WTC11 (cell line): ENCODE measurements around the gene KRTAP21-3. TPM values are rescaled to one million over a fixed set of nuclear protein-coding genes. Genes with fewer than 3 reads are reported as not detected.

Experiments used
- ATAC-seq: fragments of 200-7000 bp; cut with Tn5 transposase; 2 replicates; pipeline ENCODE4 v1.10.0; 2021; ENCODE audit warnings: mild to moderate bottlenecking, moderate library complexity
- CTCF ChIA-PET: fragments of 300-600 bp; sonication (Branson Sonifier 250); formaldehyde crosslinking; loops from one replicate; lab custom pipeline; 2021; ENCODE audit warnings: antibody characterized with exemption; lab: Charles Lee
- POLR2A ChIA-PET: fragments of 350-600 bp; sonication (Branson Sonifier 250); formaldehyde crosslinking; loops from one replicate; lab custom pipeline; 2021; ENCODE audit warnings: antibody characterized with exemption; lab: Charles Lee
- DNase-seq: peaks from one replicate; pipeline ENCODE4 v3.0.0; 2021; ENCODE audit warnings: low spot score
- H3K27ac Mint-ChIP-seq: 2 replicates; pipeline ENCODE4 v1.8.0; 2021; ENCODE audit warnings: mixed read lengths
- H3K27me3 Mint-ChIP-seq: 2 replicates; pipeline ENCODE4 v1.8.0; 2021; ENCODE audit warnings: low read depth, mild to moderate bottlenecking, moderate library complexity, mixed read lengths
- H3K36me3 Mint-ChIP-seq: 2 replicates; pipeline ENCODE4 v1.8.0; 2021; ENCODE audit warnings: mixed read lengths
- H3K4me1 Mint-ChIP-seq: 2 replicates; pipeline ENCODE4 v1.8.0; 2022; ENCODE audit warnings: mixed read lengths
- H3K4me3 Mint-ChIP-seq: 2 replicates; pipeline ENCODE4 v1.8.0; 2021; ENCODE audit warnings: mild to moderate bottlenecking, moderate library complexity, mixed read lengths
- H3K9me3 Mint-ChIP-seq: 2 replicates; pipeline ENCODE4 v1.8.0; 2021; ENCODE audit warnings: mixed read lengths
- ATF1 ChIP-seq: sonication (generic); formaldehyde crosslinking; IDR thresholded peaks from 2 replicates; pipeline ENCODE4 v1.8.1; 2023; ENCODE audit warnings: mild to moderate bottlenecking, moderate library complexity, missing genetic modification reagents
- ATF2 ChIP-seq: sonication (generic); formaldehyde crosslinking; IDR thresholded peaks from 2 replicates; pipeline ENCODE4 v1.8.1; 2022; ENCODE audit warnings: low read depth, missing genetic modification reagents, borderline replicate concordance
- CTCF ChIP-seq: fragments of 200-600 bp; IDR thresholded peaks from 2 replicates; pipeline ENCODE4 v1.8.0; 2022; ENCODE audit warnings: antibody characterized with exemption
- ELF4 ChIP-seq: sonication (generic); formaldehyde crosslinking; IDR thresholded peaks from 2 replicates; pipeline ENCODE4 v1.8.1; 2022; ENCODE audit warnings: low read depth, mild to moderate bottlenecking, moderate library complexity, missing genetic modification reagents
- ERG ChIP-seq: fragments of 250-450 bp; sonication (Bioruptor Pico); IDR thresholded peaks from 2 replicates; pipeline ENCODE4 v1.8.0; 2021; ENCODE audit warnings: mild to moderate bottlenecking
- NFATC4 ChIP-seq: fragments of 250-450 bp; sonication (Bioruptor Pico); IDR thresholded peaks from 2 replicates; pipeline ENCODE4 v1.9.0; 2021; ENCODE audit warnings: mild to moderate bottlenecking
- NR1H2 ChIP-seq: sonication (generic); formaldehyde crosslinking; IDR thresholded peaks from 2 replicates; pipeline ENCODE4 v1.9.0; 2021; ENCODE audit warnings: mild to moderate bottlenecking, moderate library complexity, missing genetic modification reagents
- NR2C2 ChIP-seq: sonication (generic); formaldehyde crosslinking; IDR thresholded peaks from 2 replicates; pipeline ENCODE4 v1.8.0; 2022; ENCODE audit warnings: mild to moderate bottlenecking, missing genetic modification reagents
- OVOL2 ChIP-seq: fragments of 250-450 bp; sonication (Bioruptor Pico); IDR thresholded peaks from 2 replicates; pipeline ENCODE4 v1.9.0; 2021; ENCODE audit warnings: mild to moderate bottlenecking, borderline replicate concordance
- USF2 ChIP-seq: sonication (generic); formaldehyde crosslinking; IDR thresholded peaks from 2 replicates; pipeline ENCODE4 v1.8.1; 2023; ENCODE audit warnings: mild to moderate bottlenecking, missing genetic modification reagents, moderate library complexity
- ZBTB43 ChIP-seq: sonication (generic); formaldehyde crosslinking; IDR thresholded peaks from 2 replicates; pipeline ENCODE4 v1.8.1; 2023; ENCODE audit warnings: mild to moderate bottlenecking, missing genetic modification reagents
- ZMAT4 ChIP-seq: fragments of 250-450 bp; sonication (Bioruptor Pico); IDR thresholded peaks from 2 replicates; pipeline ENCODE4 v1.9.0; 2021; ENCODE audit warnings: mild to moderate bottlenecking
- ZNF232 ChIP-seq: sonication (generic); formaldehyde crosslinking; IDR thresholded peaks from 2 replicates; pipeline ENCODE4 v1.8.0; 2022; ENCODE audit warnings: mild to moderate bottlenecking, missing genetic modification reagents
- ZNF317 ChIP-seq: sonication (generic); formaldehyde crosslinking; IDR thresholded peaks from 2 replicates; pipeline ENCODE4 v1.8.1; 2023; ENCODE audit warnings: low read depth, mild to moderate bottlenecking, moderate library complexity, missing genetic modification reagents, borderline replicate concordance
- ZNF416 ChIP-seq: fragments of 250-450 bp; sonication (Bioruptor Pico); IDR thresholded peaks from 2 replicates; pipeline ENCODE4 v1.9.0; 2021; ENCODE audit warnings: mild to moderate bottlenecking, inconsistent platforms
- ZNF423 ChIP-seq: fragments of 250-450 bp; sonication (Bioruptor Pico); IDR thresholded peaks from 2 replicates; pipeline ENCODE4 v2.1.2; 2022; ENCODE audit warnings: mild to moderate bottlenecking, moderate library complexity
- ZNF512 ChIP-seq: sonication (generic); formaldehyde crosslinking; IDR thresholded peaks from 2 replicates; pipeline ENCODE4 v1.8.1; 2022; ENCODE audit warnings: missing genetic modification reagents, borderline replicate concordance
- ZNF532 ChIP-seq: fragments of 250-450 bp; sonication (Bioruptor Pico); IDR thresholded peaks from 2 replicates; pipeline ENCODE4 v1.9.0; 2021; ENCODE audit warnings: mild to moderate bottlenecking, borderline replicate concordance
- total RNA-seq: library from RNA; stranded (reverse); gene quantifications from 3 replicates; pipeline ENCODE4 v1.2.3, GENCODE V29; 2021

KRTAP21-3 gene
- total RNA-seq, 1 experiment from 2014 or later, result not detected

GRCh38 chr21:30676737-30677136 lies 41.8 kb downstream of the KRTAP21-3 start (continued):
- TF ChIP-seq ZNF232 (CRISPR knock-in tag) (no peak), ATF1 (no peak)

- no peaks in the 10 kb centered on the region for H3K27me3 Mint-ChIP-seq
- H3K4me3 Mint-ChIP-seq, result no peak overlapping the region
- no peak for ATAC-seq
- H3K36me3 Mint-ChIP-seq, result peaks cover 5% of the 10 kb centered on the region
- ChIA-PET CTCF (no interaction called here), POLR2A (no interaction called here)
- H3K9me3 Mint-ChIP-seq, result peaks cover 28% of the 10 kb centered on the region
- no peak overlapping the region for H3K27ac Mint-ChIP-seq
- TF ChIP-seq ZNF532, result no peak
- TF ChIP-seq USF2 (CRISPR knock-in tag), result no peak
- TF ChIP-seq ZMAT4 (CRISPR knock-in tag), result no peak
- no peak for TF ChIP-seq ZNF317 (CRISPR knock-in tag)
- no peak for TF ChIP-seq ZNF512 (CRISPR knock-in tag)
- TF ChIP-seq NR2C2 (CRISPR knock-in tag), result no peak
- TF ChIP-seq ELF4 (CRISPR knock-in tag), result no peak
- TF ChIP-seq ZBTB43, result no peak
- no peak for TF ChIP-seq OVOL2 (CRISPR knock-in tag)
- TF ChIP-seq ZNF416 (CRISPR knock-in tag), result no peak
- no peak for DNase-seq
- no peaks in the 10 kb centered on the region for H3K4me1 Mint-ChIP-seq
Observed at GRCh38 chr21:30674312-30674711, 44.3 kb downstream of the KRTAP21-3 start.

GRCh38 chr21:30672985-30673650 lies 45.5 kb downstream of the KRTAP21-3 start:
- H3K4me3 Mint-ChIP-seq, result no peak overlapping the region
- H3K4me1 Mint-ChIP-seq, result peaks cover 10% of the 10 kb centered on the region
- H3K9me3 Mint-ChIP-seq, result peaks cover 28% of the 10 kb centered on the region
- H3K27me3 Mint-ChIP-seq, result no peaks in the 10 kb centered on the region
- ChIA-PET CTCF (no interaction called here), POLR2A (no interaction called here)
- DNase-seq, result no peak
- no peak overlapping the region for H3K27ac Mint-ChIP-seq
- peaks cover 5% of the 10 kb centered on the region for H3K36me3 Mint-ChIP-seq
- no peak for ATAC-seq
- no peak for TF ChIP-seq NFATC4 (CRISPR knock-in tag)
- no peak for TF ChIP-seq ERG (CRISPR knock-in tag)
- TF ChIP-seq ATF2 (CRISPR knock-in tag), result no peak
- TF ChIP-seq NR1H2, result no peak
- TF ChIP-seq ZNF423 (CRISPR knock-in tag), result no peak
- TF ChIP-seq CTCF, result no peak
